Measurements from ENCODE around the gene PAM. TPM values are rescaled to one million over a fixed set of nuclear protein-coding genes. Genes with fewer than 3 reads are reported as not detected.
"Not testable (repeated sequence)": the region's sequence is repeated elsewhere in the genome, so short reads cannot be mapped to it uniquely, and the experiment has no call there.

The PAM gene
- total RNA-seq, 4 donors from 2014 or later, result 132 to 224 (median 184) TPM

DNA sequence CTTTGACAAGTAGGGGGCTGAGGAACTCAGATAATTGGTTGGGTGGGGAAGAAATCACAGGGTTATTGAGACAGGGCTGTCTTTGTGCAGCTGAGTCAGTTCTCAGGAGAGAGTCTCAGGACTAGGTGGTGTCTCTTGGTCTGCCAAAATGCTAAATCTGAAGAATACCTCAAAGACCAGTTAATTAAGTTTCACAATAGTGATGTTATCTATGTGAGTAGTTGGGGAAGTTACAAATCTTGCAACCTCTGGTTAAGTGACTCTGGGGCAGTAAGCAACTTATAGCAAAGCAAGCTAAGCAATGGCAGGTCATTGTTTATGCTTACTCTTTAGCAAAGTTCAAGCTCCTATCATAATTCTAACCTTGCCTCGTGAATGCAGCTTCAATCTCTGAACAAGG lies 311.2 kb downstream of the PAM start:
- no peak for DNase-seq (ENCODE audit: low spot score in 2 of 2)
- H3K4me1 ChIP-seq, result no peaks in the 10 kb centered on the region
- TF ChIP-seq, protein P1, sequence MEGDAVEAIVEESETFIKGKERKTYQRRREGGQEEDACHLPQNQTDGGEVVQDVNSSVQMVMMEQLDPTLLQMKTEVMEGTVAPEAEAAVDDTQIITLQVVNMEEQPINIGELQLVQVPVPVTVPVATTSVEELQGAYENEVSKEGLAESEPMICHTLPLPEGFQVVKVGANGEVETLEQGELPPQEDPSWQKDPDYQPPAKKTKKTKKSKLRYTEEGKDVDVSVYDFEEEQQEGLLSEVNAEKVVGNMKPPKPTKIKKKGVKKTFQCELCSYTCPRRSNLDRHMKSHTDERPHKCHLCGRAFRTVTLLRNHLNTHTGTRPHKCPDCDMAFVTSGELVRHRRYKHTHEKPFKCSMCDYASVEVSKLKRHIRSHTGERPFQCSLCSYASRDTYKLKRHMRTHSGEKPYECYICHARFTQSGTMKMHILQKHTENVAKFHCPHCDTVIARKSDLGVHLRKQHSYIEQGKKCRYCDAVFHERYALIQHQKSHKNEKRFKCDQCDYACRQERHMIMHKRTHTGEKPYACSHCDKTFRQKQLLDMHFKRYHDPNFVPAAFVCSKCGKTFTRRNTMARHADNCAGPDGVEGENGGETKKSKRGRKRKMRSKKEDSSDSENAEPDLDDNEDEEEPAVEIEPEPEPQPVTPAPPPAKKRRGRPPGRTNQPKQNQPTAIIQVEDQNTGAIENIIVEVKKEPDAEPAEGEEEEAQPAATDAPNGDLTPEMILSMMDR (IDR thresholded peaks at IDR 0.05), result no peak
- no peak for TF ChIP-seq EP300 (IDR thresholded peaks at IDR 0.05)
- no peak for TF ChIP-seq POLR2A (IDR thresholded peaks at IDR 0.05)
- no peaks in the 10 kb centered on the region for H3K36me3 ChIP-seq
- 50 to 55% methylated on average over 1 of the region's 1 CpG for WGBS, 2 donors
- no peaks in the 10 kb centered on the region for H3K9me3 ChIP-seq
- no peak overlapping the region for H3K27ac ChIP-seq
- no peaks in the 10 kb centered on the region for H3K27me3 ChIP-seq
- no peak overlapping the region for H3K4me3 ChIP-seq

DNA sequence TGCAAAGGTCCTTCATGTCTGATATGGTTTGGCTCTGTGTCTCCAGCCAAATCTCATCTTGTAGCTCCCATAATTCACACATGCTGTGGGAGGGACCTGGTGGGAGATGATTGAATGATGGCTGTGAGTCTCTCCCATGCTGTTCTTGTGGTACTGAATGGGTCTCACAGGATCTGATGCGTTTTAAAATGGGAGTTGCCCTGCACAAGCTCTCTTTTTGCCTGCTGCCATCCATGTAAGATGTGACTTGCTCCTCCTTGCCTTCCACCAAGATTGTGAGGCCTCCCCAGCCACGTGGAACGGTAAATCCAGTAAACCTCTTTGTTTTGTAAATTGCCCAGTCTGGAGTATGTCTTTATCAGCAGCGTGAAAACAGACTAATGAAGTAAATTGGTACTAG lies 318.4 kb downstream of the PAM start:
- H3K27me3 ChIP-seq; H3K27ac ChIP-seq; H3K4me3 ChIP-seq; H3K4me1 ChIP-seq; H3K36me3 ChIP-seq; DNase-seq (ENCODE audit: low spot score in 2 of 2): not testable (repeated sequence)
- WGBS, 2 donors, result 72 to 90% methylated on average over 4 of the region's 4 CpGs
- peaks cover 0 to 59% (median 5%) of the 10 kb centered on the region in 4 donors for H3K9me3 ChIP-seq

DNA sequence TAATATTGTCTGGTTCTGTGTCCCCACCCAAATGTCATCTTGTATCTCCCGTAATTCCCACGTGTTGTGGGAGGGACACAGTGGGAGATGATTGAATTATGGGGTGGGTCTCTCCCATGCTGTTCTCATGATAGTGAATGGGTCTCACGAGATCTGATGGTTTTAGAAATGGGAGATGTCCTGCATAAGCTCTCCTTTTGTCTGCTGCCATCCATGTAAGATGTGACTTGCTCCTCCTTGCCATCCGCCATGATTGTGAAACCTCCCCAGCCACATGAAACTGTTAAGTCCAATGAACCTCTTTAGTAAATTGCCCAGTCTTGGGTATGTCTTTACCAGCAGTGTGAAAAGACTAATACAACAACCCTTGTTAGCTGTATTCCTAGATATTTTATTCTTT lies 320.3 kb downstream of the PAM start:
- H3K9me3 ChIP-seq, result peaks cover 0 to 78% (median 5%) of the 10 kb centered on the region in 4 donors
- no peaks in the 10 kb centered on the region for H3K36me3 ChIP-seq
- 91 to 92% methylated on average over 4 of the region's 4 CpGs for WGBS, 2 donors
- no peak for TF ChIP-seq EP300 (IDR thresholded peaks at IDR 0.05)
- no peak for DNase-seq (ENCODE audit: low spot score in 2 of 2)
- H3K27ac ChIP-seq, result no peak overlapping the region
- no peaks in the 10 kb centered on the region for H3K27me3 ChIP-seq
- H3K4me3 ChIP-seq, result no peak overlapping the region
- no peaks in the 10 kb centered on the region for H3K4me1 ChIP-seq
